IPS-18c (cell line): ENCODE data around the gene SLC11A1.

Source experiments
- H3K4me3 ChIP-seq: 2 replicates; pipeline ENCODE4 v1.7.0; 2013; ENCODE audit warnings: low read depth, mild to moderate bottlenecking, low read length, moderate library complexity; ENCODE audit not compliant: insufficient read depth
- H3K9me3 ChIP-seq: one replicate; pipeline ENCODE4 v1.6.1; 2013; ENCODE audit warnings: mild to moderate bottlenecking, low read length, moderate library complexity; ENCODE audit not compliant: control insufficient read depth, insufficient read depth

The SLC11A1 gene

GRCh38 chr2:218418321-218418716 lies 36.2 kb downstream of the SLC11A1 start:
- no peak overlapping the region for H3K4me3 ChIP-seq
- no peaks in the 10 kb centered on the region for H3K9me3 ChIP-seq

GRCh38 chr2:218418717-218419458 lies 36.8 kb downstream of the SLC11A1 start, which contains the start of gene VIL1:
TSS of gene VIL1 (plus strand) at chr2:218419123. CDS start at chr2:218423779, 4,656 bp downstream.
- Histone ChIP-seq H3K4me3 (no peak within 1 kb of the TSS), H3K9me3 (no peaks in the 10 kb centered on the region)

GRCh38 chr2:218419630-218420216 lies 37.6 kb downstream of the SLC11A1 start:
- H3K9me3 ChIP-seq = no peaks in the 10 kb centered on the region
- no peak overlapping the region for H3K4me3 ChIP-seq

GRCh38 chr2:218421027-218421426 lies 39.0 kb downstream of the SLC11A1 start:
- Histone ChIP-seq H3K9me3 (no peaks in the 10 kb centered on the region), H3K4me3 (no peak overlapping the region)

- Histone ChIP-seq H3K9me3 (no peaks in the 10 kb centered on the region), H3K4me3 (no peak overlapping the region)
Observed at GRCh38 chr2:218422403-218423086, 40.5 kb downstream of the SLC11A1 start.

GRCh38 chr2:218423584-218423983 lies 41.5 kb downstream of the SLC11A1 start:
- H3K4me3 ChIP-seq = no peak overlapping the region
- no peaks in the 10 kb centered on the region for H3K9me3 ChIP-seq

- H3K9me3 ChIP-seq = no peaks in the 10 kb centered on the region
- no peak overlapping the region for H3K4me3 ChIP-seq
Observed at GRCh38 chr2:218425531-218425930, 43.5 kb downstream of the SLC11A1 start.

GRCh38 chr2:218427741-218428140 lies 45.7 kb downstream of the SLC11A1 start:
- H3K9me3 ChIP-seq = no peaks in the 10 kb centered on the region

GRCh38 chr2:218428846-218429558 lies 46.9 kb downstream of the SLC11A1 start:
- Histone ChIP-seq H3K9me3 (no peaks in the 10 kb centered on the region), H3K4me3 (no peak overlapping the region)

More at GRCh38 chr2:218427741-218428140, 45.7 kb downstream of the SLC11A1 start:
- H3K4me3 ChIP-seq = no peak overlapping the region

- peaks cover 3% of the 10 kb centered on the region for H3K9me3 ChIP-seq
- H3K4me3 ChIP-seq = no peak overlapping the region
Observed at GRCh38 chr2:218429911-218430692, 48.0 kb downstream of the SLC11A1 start.

GRCh38 chr2:218430721-218431120 lies 48.6 kb downstream of the SLC11A1 start:
- Histone ChIP-seq H3K4me3 (no peak overlapping the region), H3K9me3 (peaks cover 3% of the 10 kb centered on the region)

- Histone ChIP-seq H3K4me3 (no peak overlapping the region), H3K9me3 (peaks cover 3% of the 10 kb centered on the region)
Observed at GRCh38 chr2:218431878-218432277, 49.8 kb downstream of the SLC11A1 start.

- Histone ChIP-seq H3K9me3 (peaks cover 3% of the 10 kb centered on the region), H3K4me3 (no peak overlapping the region)
Observed at GRCh38 chr2:218432676-218433365, 50.7 kb downstream of the SLC11A1 start.

GRCh38 chr2:218434456-218434855 lies 52.4 kb downstream of the SLC11A1 start:
- peaks cover 3% of the 10 kb centered on the region for H3K9me3 ChIP-seq
- H3K4me3 ChIP-seq = no peak overlapping the region

GRCh38 chr2:218435003-218435982 lies 53.2 kb downstream of the SLC11A1 start:
- Histone ChIP-seq H3K4me3 (no peak overlapping the region), H3K9me3 (peaks cover 3% of the 10 kb centered on the region)
